Measurements from ENCODE around the gene SNX14. TPM values are rescaled to one million over a fixed set of nuclear protein-coding genes. Genes with fewer than 3 reads are reported as not detected.

The SNX14 gene
- total and polyA plus RNA-seq, 2 of the 13 experiments (the other 11 are each of a cell fraction or from before 2014, with no cell fraction given), result 83.5 to 112 TPM

GRCh38 chr6:85581572-85581971, 12.1 kb downstream of the SNX14 start:
- Histone ChIP-seq H3K27me3 (ENCODE audit: control insufficient read depth in 1 of 2, insufficient read depth in 2 of 2, low read length in 2 of 2) (no peaks in the 10 kb centered on the region), H3K4me1 (ENCODE audit: insufficient read depth, low read length) (peaks cover 36% of the 10 kb centered on the region), H3K4me3 (replicated peaks in 1 of 3; ENCODE audit: insufficient read depth in 1 of 3, low read depth in 2 of 3, low read length in 3 of 3) (no peak overlapping the region), H3K9ac (ENCODE audit: insufficient read depth, low read depth, low read length) (no peak overlapping the region), H3K27ac (ENCODE audit: extremely low read length, insufficient read depth, low read length) (no peak overlapping the region), H3K79me2 (ENCODE audit: insufficient read depth, low read length) (peaks cover 77% of the 10 kb centered on the region), H3K9me3 (ENCODE audit: low read length) (peaks cover 13% of the 10 kb centered on the region; the same call in 1 of the 2 replicates), H2AFZ (ENCODE audit: low read length) (no peak overlapping the region), H3K36me3 (replicated peaks in 1 of 2; ENCODE audit: control insufficient read depth in 1 of 2, insufficient read depth in 2 of 2, low read length in 2 of 2) (no peaks in the 10 kb centered on the region), H3K4me2 (ENCODE audit: low read depth, low read length) (0 out of 2 replicates have a peak overlapping the region, but pooled peaks have one; percentile 49), H4K20me1 (ENCODE audit: insufficient read depth, low read length) (peaks cover 10% of the 10 kb centered on the region; the same call in 1 of the 2 replicates)
- intact Hi-C loops (cut with micrococcal nuclease; ENCODE audit: unreplicated experiment), result no loop called here
- BruUV-seq (replicated peaks), result no TSS peak
- FAIRE-seq (no peak), ATAC-seq (no peak), DNase-seq (ENCODE audit: low spot score) (no peak)
- POLR2A ChIA-PET, result interaction anchor here (1.0 to 1.5 kb wide), 3 partner anchors 11 to 97 kb away, joined by 5 to 10 read pairs (median 10); partner anchors contain the start of gene SYNCRIP
- CTCF ChIA-PET (ENCODE audit: low intra/inter-chr PET ratio, low total read pairs), result no interaction called here
- in situ Hi-C loops (cut with HindIII; ENCODE audit: extremely low pct_ligation_motif_present, low pct_unique_long_range_greater_than_20kb), result no loop called here
- TF ChIP-seq AHDC1 (CRISPR knock-in tag; IDR thresholded peaks at IDR 0.05; ENCODE audit: borderline replicate concordance) (no peak), MNT (IDR thresholded peaks at IDR 0.05) (no peak), TERF1 (CRISPR knock-in tag; IDR thresholded peaks at IDR 0.05) (no peak), MAX (IDR thresholded peaks at IDR 0.05) (no peak), ZNF614 (CRISPR knock-in tag; IDR thresholded peaks at IDR 0.05; ENCODE audit: borderline replicate concordance) (no peak), SMAD1 (CRISPR knock-in tag; IDR thresholded peaks at IDR 0.05; ENCODE audit: borderline replicate concordance, low read depth) (no peak), CENPBD1 (CRISPR knock-in tag; IDR thresholded peaks at IDR 0.05; ENCODE audit: borderline replicate concordance, low read depth) (no peak), LCORL (IDR thresholded peaks at IDR 0.05) (no peak), LCORL (CRISPR knock-in tag; IDR thresholded peaks at IDR 0.05) (no peak), CEBPB (IDR thresholded peaks at IDR 0.05; ENCODE audit: borderline replicate concordance, low read depth, low read length) (no peak), ZNF260 (CRISPR knock-in tag; IDR thresholded peaks at IDR 0.05; ENCODE audit: borderline replicate concordance, low read depth) (no peak), TGIF2 (CRISPR knock-in tag; IDR thresholded peaks at IDR 0.05) (no peak), MXD3 (CRISPR knock-in tag; IDR thresholded peaks at IDR 0.05) (no peak), ZEB1 (IDR thresholded peaks at IDR 0.05; ENCODE audit: insufficient replicate concordance, low read depth) (no peak), FIP1L1 (IDR thresholded peaks at IDR 0.05; ENCODE audit: borderline replicate concordance, insufficient read depth, low read depth, low read length) (no peak), ZNF207 (IDR thresholded peaks at IDR 0.05; ENCODE audit: borderline replicate concordance) (no peak)

All from HepG2 (cell line).